ENCODE results near the gene NCOA1. TPM values are rescaled to one million over a fixed set of nuclear protein-coding genes. Genes with fewer than 3 reads are reported as not detected.

NCOA1 gene
- polyA plus RNA-seq, 1 of the 3 experiments (the other 2 are of a cell fraction): 10.7 TPM

GRCh38 chr2:24626131-24626530 is 135.1 kb downstream of the NCOA1 start (continued):
- TF ChIP-seq, protein P1, sequence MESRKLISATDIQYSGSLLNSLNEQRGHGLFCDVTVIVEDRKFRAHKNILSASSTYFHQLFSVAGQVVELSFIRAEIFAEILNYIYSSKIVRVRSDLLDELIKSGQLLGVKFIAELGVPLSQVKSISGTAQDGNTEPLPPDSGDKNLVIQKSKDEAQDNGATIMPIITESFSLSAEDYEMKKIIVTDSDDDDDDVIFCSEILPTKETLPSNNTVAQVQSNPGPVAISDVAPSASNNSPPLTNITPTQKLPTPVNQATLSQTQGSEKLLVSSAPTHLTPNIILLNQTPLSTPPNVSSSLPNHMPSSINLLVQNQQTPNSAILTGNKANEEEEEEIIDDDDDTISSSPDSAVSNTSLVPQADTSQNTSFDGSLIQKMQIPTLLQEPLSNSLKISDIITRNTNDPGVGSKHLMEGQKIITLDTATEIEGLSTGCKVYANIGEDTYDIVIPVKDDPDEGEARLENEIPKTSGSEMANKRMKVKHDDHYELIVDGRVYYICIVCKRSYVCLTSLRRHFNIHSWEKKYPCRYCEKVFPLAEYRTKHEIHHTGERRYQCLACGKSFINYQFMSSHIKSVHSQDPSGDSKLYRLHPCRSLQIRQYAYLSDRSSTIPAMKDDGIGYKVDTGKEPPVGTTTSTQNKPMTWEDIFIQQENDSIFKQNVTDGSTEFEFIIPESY (IDR thresholded peaks at IDR 0.05; ENCODE audit: borderline replicate concordance, low read depth): no peak
- no peak for TF ChIP-seq RFX5 (IDR thresholded peaks at IDR 0.05; ENCODE audit: low read length)

DNA sequence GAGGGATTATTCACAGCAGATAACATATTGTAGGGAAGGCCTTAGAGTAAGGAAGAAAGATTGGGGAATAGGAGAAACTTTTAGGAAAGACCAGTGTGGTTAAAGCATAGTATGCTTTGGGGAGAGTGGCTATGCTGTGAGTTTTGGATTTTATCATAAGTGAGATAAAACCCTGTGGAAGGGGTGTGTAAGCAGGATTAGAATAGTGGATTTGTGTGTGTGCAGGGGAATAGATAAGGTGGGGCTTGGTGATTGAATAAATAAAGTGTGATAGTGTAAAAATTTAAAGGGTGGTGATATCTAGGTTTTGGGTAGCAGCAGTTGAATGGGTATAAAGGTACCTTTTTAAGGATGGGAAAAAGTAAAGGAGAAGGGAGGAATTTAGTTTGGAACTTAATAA is 137.7 kb downstream of the NCOA1 start:
- no peaks in the 10 kb centered on the region for H3K9me3 ChIP-seq
- ChIA-PET CTCF (interaction anchor here (0.7 kb wide), 1 partner anchor 109 kb away, joined by 3 read pairs; no protein-coding TSS in a partner anchor), POLR2A (no interaction called here)
- no peak overlapping the region for H2AFZ ChIP-seq (ENCODE audit: low read depth)
- H3K27me3 ChIP-seq (ENCODE audit: insufficient read depth): no peaks in the 10 kb centered on the region
- no peak overlapping the region for H3K9ac ChIP-seq
- no peaks in the 10 kb centered on the region for H4K20me1 ChIP-seq (ENCODE audit: insufficient read depth)
- no peak overlapping the region for H3K4me2 ChIP-seq
- H3K4me1 ChIP-seq (ENCODE audit: control insufficient read depth in 1 of 2, insufficient read depth in 2 of 2, low read depth in 1 of 2, low read length in 1 of 2): peaks cover 3 to 8% of the 10 kb centered on the region in 2 experiments; a peak in 3 of 4 replicates
- H3K4me3 ChIP-seq (ENCODE audit: low read depth in 2 of 2, low read length in 1 of 2): no peak overlapping the region
- no peak for TF ChIP-seq IRF3 (IDR thresholded peaks at IDR 0.05; ENCODE audit: low read depth, low read length)
- no peak for TF ChIP-seq SMC3 (IDR thresholded peaks at IDR 0.05; ENCODE audit: low read depth, low read length)
- no peak for TF ChIP-seq MXI1 (IDR thresholded peaks at IDR 0.05; ENCODE audit: low read depth, low read length)
- no peak for TF ChIP-seq FOSL2 (IDR thresholded peaks at IDR 0.05; ENCODE audit: borderline replicate concordance, low read depth)
- TF ChIP-seq TEAD4 (IDR thresholded peaks at IDR 0.05; ENCODE audit: borderline replicate concordance, insufficient read depth): no peak
- TF ChIP-seq FOXJ3 (CRISPR knock-in tag; IDR thresholded peaks at IDR 0.05): no peak
- no peak for TF ChIP-seq NFIC (IDR thresholded peaks at IDR 0.05; ENCODE audit: borderline replicate concordance)
- no peak for TF ChIP-seq MEF2A (IDR thresholded peaks at IDR 0.05; ENCODE audit: borderline replicate concordance, low read depth)
- TF ChIP-seq RFX5 (IDR thresholded peaks at IDR 0.05; ENCODE audit: low read length): no peak
- no peak for TF ChIP-seq REST (IDR thresholded peaks at IDR 0.05; ENCODE audit: low read depth, low read length)
- TF ChIP-seq ELF1 (IDR thresholded peaks at IDR 0.05): no peak
- H3K36me3 ChIP-seq (replicated peaks in 1 of 2; ENCODE audit: control insufficient read depth in 1 of 2, insufficient read depth in 2 of 2, low read length in 1 of 2): no peaks in the 10 kb centered on the region
- peaks cover 8% of the 10 kb centered on the region; the same call in 1 of the 2 replicates for H3K79me2 ChIP-seq (ENCODE audit: insufficient read depth)
- H3F3A ChIP-seq (replicated peaks; ENCODE audit: insufficient read depth): peaks cover 4% of the 10 kb centered on the region
- H3K9me2 ChIP-seq: no peaks in the 10 kb centered on the region
- H3K27ac ChIP-seq (ENCODE audit: low read depth in 2 of 2, low read length in 1 of 2): no peak overlapping the region
- no peak for DNase-seq
